NCI-H187 (cell line): ENCODE data around the gene THADA.

Source experiments
- DNase-seq, 2 experiments: peaks; one replicate each; lab custom pipeline; 2025; lab: John Stamatoyannopoulos, UW

THADA gene

GRCh38 chr2:43188561-43189386 is 407.1 kb downstream of the THADA start:
- no peak for DNase-seq

GRCh38 chr2:43186679-43187374 is 409.0 kb downstream of the THADA start:
- no peak for DNase-seq

GRCh38 chr2:43186321-43186678 is 409.5 kb downstream of the THADA start:
- DNase-seq: no peak

GRCh38 chr2:43185146-43185545 is 410.7 kb downstream of the THADA start:
- DNase-seq: no peak

GRCh38 chr2:43184339-43184895 is 411.4 kb downstream of the THADA start:
- no peak for DNase-seq

- DNase-seq: no peak
Measured at GRCh38 chr2:43183743-43184142, 412.1 kb downstream of the THADA start.

- no peak for DNase-seq
Measured at GRCh38 chr2:43180897-43181296, 414.9 kb downstream of the THADA start.
